Esophagus squamous epithelium (tissue), 5 donors: ENCODE results near the gene CD82. TPM values are rescaled to one million over a fixed set of nuclear protein-coding genes. Genes with fewer than 3 reads are reported as not detected.

Experiments
- DNase-seq: peaks from one replicate; lab custom pipeline; 2025; lab: John Stamatoyannopoulos, UW
- H3K27ac ChIP-seq, 4 donors: fragments of 200-600 bp; sonication (generic); one replicate each; pipeline ENCODE4 v1.5.1; 2016 to 2019; ENCODE audit warnings: mild to moderate bottlenecking in 1 of 4
- H3K27me3 ChIP-seq, 4 donors: fragments of 200-600 bp; sonication (generic); 1 replicate in 3 of 4; 2 replicates in 1 of 4; pipeline versions ENCODE4 v1.5.1 to v1.6.0; 2017 to 2021; ENCODE audit warnings: antibody characterized with exemption in 1 of 4
- H3K36me3 ChIP-seq, 3 donors: fragments of 200-600 bp; sonication (generic); one replicate each; pipeline ENCODE4 v1.5.1; 2016 to 2019
- H3K4me1 ChIP-seq, 3 donors: fragments of 200-600 bp; sonication (generic); one replicate each; pipeline ENCODE4 v1.5.1; 2017 to 2019
- H3K4me3 ChIP-seq, 4 donors: fragments of 200-600 bp; sonication (generic); 1 replicate in 3 of 4; 2 replicates in 1 of 4; pipeline ENCODE4 v1.5.1; 2016 to 2019; ENCODE audit warnings: mild to moderate bottlenecking in 2 of 4, moderate library complexity in 1 of 4
- H3K9me3 ChIP-seq, 3 donors: fragments of 200-600 bp; sonication (generic); one replicate each; pipeline ENCODE4 v1.5.1; 2016 to 2019
- CTCF ChIP-seq, 6 experiments: fragments of 450-650 bp in 4 of 6; fragments of 200-600 bp in 2 of 6; sonication (generic) in 2 of 6; IDR thresholded peaks; one replicate each; pipeline ENCODE4 v1.5.1; 2016 to 2019; ENCODE audit warnings: antibody characterized with exemption in 6 of 6, mild to moderate bottlenecking in 4 of 6, moderate library complexity in 4 of 6
- POLR2A ChIP-seq, 4 donors: fragments of 450-650 bp; IDR thresholded peaks; one replicate each; pipeline ENCODE4 v1.6.1; 2017; ENCODE audit warnings: antibody characterized with exemption in 4 of 4, mild to moderate bottlenecking in 4 of 4, moderate library complexity in 3 of 4
- WGBS, 2 donors: methylation state at CpG; one replicate each; pipeline ENCODE4 v1.1.5; 2018; 5-methylcytosine and 5-hydroxymethylcytosine counted together
- intact Hi-C: fragments of 100-400 bp; cut with DNase I; formaldehyde crosslinking; loops from one replicate; pipeline ENCODE4 v1.15.0; 2022
- total RNA-seq, 4 donors: library from RNA; depleted of rRNA; stranded (reverse); fragments of >200 nt; gene quantifications; one replicate each; pipeline ENCODE4 v1.1.0, GENCODE V29; 2016
- donor health status: DM: yes; HTN: yes; CAD: no.

The CD82 gene
- total RNA-seq, 4 donors from 2014 or later, result 70.9 to 137 (median 108) TPM

- Histone ChIP-seq H3K4me1 (no peaks in the 10 kb centered on the region), H3K27me3 (peaks cover 0 to 18% (median 0%) of the 10 kb centered on the region in 4 donors), H3K9me3 (peaks cover 0 to 10% (median 0%) of the 10 kb centered on the region in 3 donors), H3K36me3 (no peaks in the 10 kb centered on the region), H3K27ac (no peak overlapping the region), H3K4me3 (no peak overlapping the region)
- intact Hi-C loops, result no loop called here
- 52 to 74% methylated on average over 1 of the region's 1 CpG for WGBS, 2 donors
- DNase-seq, result no peak
- TF ChIP-seq CTCF (IDR thresholded peaks at IDR 0.05), result no peak
These were observed 82.6 kb downstream of the CD82 start for GRCh38 chr11:44648109-44648508.

- intact Hi-C loops, result no loop called here
- H3K36me3 ChIP-seq, result no peaks in the 10 kb centered on the region
- H3K9me3 ChIP-seq, result no peaks in the 10 kb centered on the region
- H3K27ac ChIP-seq, result no peak overlapping the region
- WGBS, 2 donors, result 60 to 67% methylated on average over 6 to 9 of the region's 15 CpGs
- H3K27me3 ChIP-seq, result peaks cover 0 to 23% (median 0%) of the 10 kb centered on the region in 4 donors
- no peak for DNase-seq
- no peak overlapping the region for H3K4me3 ChIP-seq
- TF ChIP-seq POLR2A (IDR thresholded peaks at IDR 0.05), result no peak
- TF ChIP-seq CTCF (IDR thresholded peaks at IDR 0.05), result no peak
- H3K4me1 ChIP-seq, result no peaks in the 10 kb centered on the region
These were observed 86.2 kb downstream of the CD82 start for GRCh38 chr11:44651535-44652155.

GRCh38 chr11:44652901-44653644 lies 87.6 kb downstream of the CD82 start:
- Histone ChIP-seq H3K27me3 (peaks cover 0 to 20% (median 0%) of the 10 kb centered on the region in 4 donors), H3K4me1 (no peaks in the 10 kb centered on the region), H3K27ac (no peak overlapping the region), H3K9me3 (no peaks in the 10 kb centered on the region), H3K4me3 (no peak overlapping the region), H3K36me3 (no peaks in the 10 kb centered on the region)
- intact Hi-C loops, result no loop called here
- DNase-seq, result no peak
- TF ChIP-seq POLR2A (IDR thresholded peaks at IDR 0.05) (no peak), CTCF (IDR thresholded peaks at IDR 0.05) (no peak)
- 75% methylated on average over 10 to 12 of the region's 16 CpGs for WGBS, 2 donors

- Histone ChIP-seq H3K36me3 (no peaks in the 10 kb centered on the region), H3K4me1 (no peaks in the 10 kb centered on the region), H3K9me3 (no peaks in the 10 kb centered on the region), H3K27me3 (peaks cover 0 to 20% (median 0%) of the 10 kb centered on the region in 4 donors), H3K27ac (no peak overlapping the region), H3K4me3 (no peak overlapping the region)
- intact Hi-C loops, result no loop called here
- no peak for DNase-seq
- TF ChIP-seq POLR2A (IDR thresholded peaks at IDR 0.05) (no peak), CTCF (IDR thresholded peaks at IDR 0.05) (no peak)
- WGBS, 2 donors, result 77 to 90% methylated on average over 3 to 5 of the region's 9 CpGs
These were observed 88.6 kb downstream of the CD82 start for GRCh38 chr11:44654057-44654456.

- 80 to 95% methylated on average over 9 to 10 of the region's 10 CpGs for WGBS, 2 donors
- intact Hi-C loops, result no loop called here
- Histone ChIP-seq H3K9me3 (no peaks in the 10 kb centered on the region), H3K4me1 (no peaks in the 10 kb centered on the region), H3K4me3 (no peak overlapping the region), H3K27me3 (peaks cover 0 to 20% (median 0%) of the 10 kb centered on the region in 4 donors), H3K36me3 (no peaks in the 10 kb centered on the region), H3K27ac (no peak overlapping the region)
- no peak for DNase-seq
- TF ChIP-seq POLR2A (IDR thresholded peaks at IDR 0.05), result no peak
- TF ChIP-seq CTCF (IDR thresholded peaks at IDR 0.05), result no peak
These were observed 89.1 kb downstream of the CD82 start for GRCh38 chr11:44654596-44654995.
